HG03175 (cell line): ENCODE results near the gene PIP5KL1.

Source experiments
- ATAC-seq: cut with Tn5 transposase; IDR thresholded peaks from one replicate; pipeline ENCODE4 v1.9.1; 2021; ENCODE audit warnings: mild to moderate bottlenecking, moderate library complexity; ENCODE audit not compliant: unreplicated experiment

The PIP5KL1 gene

GRCh38 chr9:127875306-127875966, 55.1 kb downstream of the PIP5KL1 start:
- ATAC-seq: no peak

GRCh38 chr9:127874301-127875221, 56.0 kb downstream of the PIP5KL1 start:
- no peak for ATAC-seq

DNA sequence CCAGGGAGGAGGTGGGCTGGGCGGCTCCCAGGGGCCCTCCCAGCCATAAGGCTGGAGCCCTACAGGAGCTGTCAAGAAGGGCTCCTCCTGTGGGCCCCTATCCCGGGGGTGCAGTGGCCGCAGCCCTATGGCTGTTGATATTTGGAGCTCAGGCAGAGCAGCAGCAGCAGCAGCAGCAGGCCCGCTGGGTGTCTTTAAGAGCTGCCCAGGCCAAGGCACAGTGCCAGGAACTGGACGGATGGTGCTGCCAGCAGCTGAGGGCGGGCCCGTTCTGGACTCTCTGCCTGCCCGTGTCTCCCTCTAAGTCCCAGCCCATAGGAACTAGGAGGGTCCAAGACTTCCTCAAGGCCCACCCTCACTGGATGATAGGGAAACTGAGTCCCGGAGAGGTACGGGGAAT, 56.7 kb downstream of the PIP5KL1 start:
- ATAC-seq: no peak

- no peak for ATAC-seq
These were observed 57.3 kb downstream of the PIP5KL1 start for GRCh38 chr9:127873223-127873691.

DNA sequence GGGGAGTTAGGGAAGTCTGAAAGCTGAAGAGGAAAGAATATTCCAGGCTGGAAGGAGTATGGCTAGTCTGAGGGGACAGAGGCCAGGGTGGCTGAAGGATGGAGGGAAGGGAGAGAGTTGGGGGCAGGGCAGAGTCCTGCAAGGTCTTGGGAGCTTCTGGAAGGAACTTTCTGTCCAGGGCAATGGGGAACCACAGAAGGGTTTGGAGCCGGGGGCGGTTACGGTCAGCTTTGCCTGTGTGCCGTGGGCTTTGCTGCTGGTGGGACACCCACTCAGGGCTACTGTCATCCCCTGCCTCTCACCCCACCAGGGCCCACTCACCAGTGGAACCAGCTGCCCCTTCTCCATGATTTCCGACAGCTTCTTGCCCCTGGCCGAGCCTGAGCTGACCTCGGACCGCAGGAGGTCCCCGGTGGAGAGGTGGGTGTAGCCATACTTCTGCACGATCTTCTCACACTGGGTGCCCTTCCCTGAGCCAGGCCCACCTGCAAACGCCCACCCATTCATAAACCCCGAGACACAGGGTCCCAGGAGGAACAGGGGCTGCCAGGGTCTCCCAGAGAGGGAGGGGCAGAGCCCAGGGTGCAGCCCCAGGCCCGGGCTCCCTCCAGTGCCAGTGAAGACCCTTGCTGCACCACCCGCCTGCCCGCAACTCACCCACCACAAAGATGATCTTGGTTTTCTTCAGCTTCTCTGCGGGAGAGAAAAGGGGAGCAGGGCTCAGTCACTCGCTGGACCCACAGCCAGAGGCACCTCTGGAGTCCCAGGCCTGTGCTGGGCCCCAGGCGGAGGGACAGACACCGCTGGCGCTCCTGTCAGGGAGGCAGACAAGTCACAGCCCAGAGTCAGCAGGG, 58.0 kb downstream of the PIP5KL1 start:
- no peak for ATAC-seq

- ATAC-seq: no peak
These were observed 59.0 kb downstream of the PIP5KL1 start for GRCh38 chr9:127871531-127871930.

DNA sequence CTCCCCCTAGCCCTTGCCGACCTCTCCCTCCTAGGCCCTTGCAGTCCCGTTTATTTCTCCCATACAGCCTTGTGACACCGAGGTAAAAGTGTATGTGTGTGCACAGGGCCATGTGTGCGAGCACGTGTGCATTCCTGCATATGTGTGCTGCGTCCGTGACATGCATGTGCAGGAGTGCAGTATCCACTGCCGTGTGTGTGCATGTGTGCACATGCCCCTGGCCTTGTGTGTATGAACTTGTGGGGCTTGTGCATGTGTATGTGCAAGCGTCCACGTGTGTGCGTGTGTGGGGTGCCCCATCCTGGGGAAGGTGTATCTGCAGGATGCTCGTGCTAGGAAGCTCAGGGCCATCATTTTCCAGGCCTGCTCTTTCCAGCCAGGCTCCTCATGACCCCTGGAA, 59.7 kb downstream of the PIP5KL1 start:
- no peak for ATAC-seq
